ENCODE results near the gene FN3KRP.
A peak's percentile ranks its signal among the peaks of the same experiment; 100 is the strongest.

- no peak for TF ChIP-seq POLR2A (IDR thresholded peaks at IDR 0.05)
- TF ChIP-seq CTCF (IDR thresholded peaks at IDR 0.05) = peak; percentile 30 to 55 (median 49)
Observed at GRCh38 chr17:82767041-82767754, 50.7 kb downstream of the FN3KRP start.

All from testis (tissue), 2 donors.